AG04449 (cell line): ENCODE measurements around the gene SUFU.
A peak's percentile ranks its signal among the peaks of the same experiment; 100 is the strongest.

Source experiments
- CTCF ChIA-PET: fragments of 350-600 bp; formaldehyde crosslinking; extraction: SDS; loops from one replicate; lab custom pipeline; 2021; ENCODE audit warnings: antibody characterized with exemption; lab: Yijun Ruan, JAX
- POLR2A ChIA-PET: fragments of 400-600, 350-600 bp; formaldehyde crosslinking; extraction: SDS; loops from one replicate; lab custom pipeline; 2020; ENCODE audit warnings: antibody characterized with exemption, inconsistent platforms; lab: Yijun Ruan, JAX
- DNase-seq: peaks from one replicate; pipeline ENCODE4 v3.0.0-alpha.2; 2010; ENCODE audit warnings: low read depth, low spot score
- H3K4me3 ChIP-seq: 2 replicates; pipeline ENCODE4 v1.5.1; 2011; ENCODE audit warnings: low read depth, mild to moderate bottlenecking, control low read depth, low read length
- TF ChIP-seq, protein P1 (sequence below): IDR thresholded peaks from one replicate; pipeline ENCODE4 v1.5.1; 2011; ENCODE audit warnings: mild to moderate bottlenecking, moderate library complexity, low read length, control low read depth, inconsistent platforms; ENCODE audit not compliant: insufficient read depth; ENCODE audit errors: missing control alignments

The SUFU gene

DNA sequence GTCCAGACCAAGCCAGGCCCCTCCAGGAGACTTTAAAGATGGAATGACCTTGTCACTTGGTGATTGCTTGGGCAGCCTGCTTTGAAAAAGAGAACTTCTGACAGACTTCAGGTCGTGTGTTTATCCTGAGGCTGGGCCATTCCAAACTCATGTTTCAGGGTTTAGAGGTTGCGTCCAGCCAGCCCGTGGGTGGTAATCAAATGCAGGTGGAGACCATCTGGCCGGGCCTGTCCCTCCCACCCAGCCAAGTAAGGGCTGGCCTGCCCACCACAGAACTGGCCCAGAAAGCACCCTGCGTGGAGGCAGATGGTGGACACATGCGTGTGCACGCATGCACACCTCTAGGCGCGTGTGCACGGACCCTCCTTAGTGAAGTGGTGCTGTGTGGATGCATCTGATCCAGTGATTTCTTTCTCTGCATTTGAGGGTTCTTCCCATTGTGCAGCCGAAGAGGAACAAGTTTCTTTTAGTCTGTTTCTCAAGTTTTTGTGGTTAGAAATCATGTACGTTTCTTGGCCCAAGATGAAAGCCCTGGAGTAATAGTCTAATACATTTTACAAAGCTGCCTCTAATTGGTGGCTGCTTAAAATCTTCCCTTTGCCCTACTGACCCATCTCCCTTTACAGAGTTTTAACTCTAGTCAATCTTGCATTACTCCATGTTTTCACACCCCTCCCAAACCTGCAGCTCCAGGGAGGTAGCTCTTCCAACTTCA, 43.0 kb downstream of the SUFU start:
- ChIA-PET CTCF (interaction anchor here (1.1 to 1.9 kb wide), 3 partner anchors 9 to 44 kb away, joined by 3 to 7 read pairs (median 4); partner anchors contain the start of gene ACTR1A), POLR2A (no interaction called here)
- no peak for DNase-seq
- peak overlapping the region; percentile 18; the same call in 1 of the 2 replicates for H3K4me3 ChIP-seq
- TF ChIP-seq, protein P1, sequence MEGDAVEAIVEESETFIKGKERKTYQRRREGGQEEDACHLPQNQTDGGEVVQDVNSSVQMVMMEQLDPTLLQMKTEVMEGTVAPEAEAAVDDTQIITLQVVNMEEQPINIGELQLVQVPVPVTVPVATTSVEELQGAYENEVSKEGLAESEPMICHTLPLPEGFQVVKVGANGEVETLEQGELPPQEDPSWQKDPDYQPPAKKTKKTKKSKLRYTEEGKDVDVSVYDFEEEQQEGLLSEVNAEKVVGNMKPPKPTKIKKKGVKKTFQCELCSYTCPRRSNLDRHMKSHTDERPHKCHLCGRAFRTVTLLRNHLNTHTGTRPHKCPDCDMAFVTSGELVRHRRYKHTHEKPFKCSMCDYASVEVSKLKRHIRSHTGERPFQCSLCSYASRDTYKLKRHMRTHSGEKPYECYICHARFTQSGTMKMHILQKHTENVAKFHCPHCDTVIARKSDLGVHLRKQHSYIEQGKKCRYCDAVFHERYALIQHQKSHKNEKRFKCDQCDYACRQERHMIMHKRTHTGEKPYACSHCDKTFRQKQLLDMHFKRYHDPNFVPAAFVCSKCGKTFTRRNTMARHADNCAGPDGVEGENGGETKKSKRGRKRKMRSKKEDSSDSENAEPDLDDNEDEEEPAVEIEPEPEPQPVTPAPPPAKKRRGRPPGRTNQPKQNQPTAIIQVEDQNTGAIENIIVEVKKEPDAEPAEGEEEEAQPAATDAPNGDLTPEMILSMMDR: no peak

DNA sequence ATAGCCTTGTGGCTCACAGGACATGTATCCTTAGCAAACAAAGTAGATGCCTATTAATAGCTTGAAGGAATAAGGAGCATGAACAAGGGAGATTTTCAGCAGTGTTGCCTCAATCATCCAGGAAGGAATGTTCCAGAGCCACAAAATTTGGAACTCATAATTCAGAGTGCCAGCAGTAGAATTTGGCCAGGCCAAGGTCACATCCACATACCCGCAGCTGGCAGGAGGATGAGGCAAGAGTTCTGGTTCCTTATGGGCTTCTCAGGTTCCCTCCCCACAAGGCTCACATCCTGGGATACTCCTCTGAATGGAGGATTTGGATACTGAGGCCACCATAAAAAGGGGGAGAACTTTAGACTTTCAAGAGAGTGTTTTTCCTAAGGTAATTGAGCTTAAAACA, 45.8 kb downstream of the SUFU start:
- CTCF ChIA-PET: interaction anchor here (1.7 kb wide), 1 partner anchor 45 kb away, joined by 3 read pairs; no protein-coding TSS in a partner anchor
- POLR2A ChIA-PET: no interaction called here
- no peak overlapping the region for H3K4me3 ChIP-seq
- DNase-seq: no peak
- TF ChIP-seq, protein P1: no peak

DNA sequence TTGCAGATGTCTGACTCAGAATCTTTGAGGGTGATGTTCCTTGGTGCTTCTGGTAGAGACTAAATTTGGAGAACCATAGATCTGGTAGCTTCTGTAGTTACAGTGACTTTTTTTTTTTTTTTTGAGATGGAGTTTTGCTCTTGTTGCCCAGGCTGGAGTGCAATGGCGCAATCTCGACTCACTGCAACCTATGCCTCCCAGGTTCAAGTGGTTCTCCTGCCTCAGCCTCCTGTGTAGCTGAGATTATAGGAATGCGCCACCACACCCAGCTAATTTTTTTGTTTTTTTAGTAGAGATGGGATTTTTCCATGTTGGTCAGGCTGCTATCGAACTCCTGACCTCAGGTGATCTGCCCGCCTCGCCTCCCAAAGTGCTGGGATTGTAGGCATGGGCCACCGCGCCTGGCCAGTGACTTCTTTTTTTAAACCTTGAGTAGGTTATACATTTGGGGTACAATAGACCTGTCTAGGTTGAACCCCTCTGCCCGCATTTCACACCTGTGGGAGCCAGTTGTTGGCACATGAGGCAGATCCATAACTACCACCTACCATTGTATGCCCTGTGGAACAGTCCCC, 47.0 kb downstream of the SUFU start:
- ChIA-PET CTCF (interaction anchor here (1.0 to 1.7 kb wide), 2 partner anchors 44 to 46 kb away, joined by 3 read pairs; no protein-coding TSS in a partner anchor), POLR2A (no interaction called here)
- no peak overlapping the region for H3K4me3 ChIP-seq
- TF ChIP-seq, protein P1: no peak
- no peak for DNase-seq

DNA sequence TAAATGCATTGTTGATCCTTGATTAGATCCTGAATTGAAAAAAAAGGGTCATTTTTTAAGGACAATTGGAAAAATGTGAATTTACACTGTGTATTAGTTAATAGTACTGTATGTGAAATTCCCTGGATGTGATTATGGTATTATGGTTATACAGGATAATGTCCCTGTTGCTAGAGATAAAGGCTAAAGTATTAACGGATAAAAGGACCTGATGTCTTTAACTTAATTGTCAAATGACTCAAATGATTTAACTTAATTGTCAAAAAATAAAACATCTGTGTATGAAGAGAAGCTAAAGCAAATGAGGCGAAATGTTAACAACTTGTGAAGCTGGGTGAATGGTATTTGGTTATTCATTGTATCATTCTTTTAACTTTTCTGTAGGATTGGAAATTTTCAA, 48.8 kb downstream of the SUFU start:
- POLR2A ChIA-PET: no interaction called here
- CTCF ChIA-PET: interaction anchor here (0.9 kb wide), 1 partner anchor 48 kb away, joined by 3 read pairs; no protein-coding TSS in a partner anchor
- no peak for DNase-seq
- H3K4me3 ChIP-seq: no peak overlapping the region
- TF ChIP-seq, protein P1: no peak

DNA sequence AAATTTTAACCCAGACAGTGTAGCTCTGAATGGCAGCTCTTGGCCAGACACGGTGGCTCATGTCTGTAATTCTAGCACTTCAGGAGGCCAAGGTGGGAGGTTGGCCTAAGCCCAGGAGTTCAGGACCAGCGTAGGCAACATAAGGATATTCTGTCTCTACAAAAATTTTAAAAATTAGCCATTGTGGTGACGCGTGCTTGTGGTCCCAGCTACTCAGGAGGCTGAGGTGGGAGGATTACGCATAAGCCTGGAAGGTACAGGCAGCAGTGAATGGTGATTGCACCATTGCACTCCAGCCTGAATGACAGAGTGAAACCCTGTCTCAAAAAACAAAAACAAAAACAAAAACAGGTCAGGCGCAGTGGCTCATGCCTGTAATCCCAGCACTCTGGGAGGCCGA, 50.0 kb downstream of the SUFU start:
- POLR2A ChIA-PET: no interaction called here
- TF ChIP-seq, protein P1: no peak
- H3K4me3 ChIP-seq: no peak overlapping the region
- no peak for DNase-seq
- CTCF ChIA-PET: interaction anchor here (1.0 to 1.7 kb wide), 3 partner anchors 30 to 49 kb away, joined by 3 to 7 read pairs (median 3); partner anchors contain the start of gene SUFU

DNA sequence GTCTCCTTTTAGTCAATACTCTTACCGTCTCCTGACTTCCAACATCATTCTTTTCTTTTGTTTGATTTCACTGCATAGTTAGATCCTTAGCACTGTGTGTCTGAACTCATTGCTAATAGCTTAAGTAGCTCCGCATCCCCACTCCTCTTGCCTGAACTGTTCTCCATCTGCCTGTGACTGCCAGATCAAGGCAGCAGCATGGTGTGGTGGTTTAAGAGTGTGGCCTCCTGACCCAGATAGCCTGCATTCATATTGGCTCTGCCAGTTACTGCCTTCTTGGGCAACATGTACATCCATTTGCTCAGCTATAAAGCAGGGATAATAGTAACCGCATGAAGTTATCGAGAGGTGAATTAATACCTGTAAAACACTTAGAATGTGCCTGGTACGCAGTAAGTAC, 50.8 kb downstream of the SUFU start:
- H3K4me3 ChIP-seq: no peak overlapping the region
- ChIA-PET CTCF (interaction anchor here (1.0 to 1.7 kb wide), 4 partner anchors 28 to 50 kb away, joined by 3 to 7 read pairs (median 3); partner anchors contain the start of gene SUFU), POLR2A (no interaction called here)
- TF ChIP-seq, protein P1: no peak
- DNase-seq: no peak
